GM18508 (cell line): ENCODE data around the gene INS.

Experiments
- ATAC-seq: cut with Tn5 transposase; IDR thresholded peaks from one replicate; pipeline ENCODE4 v1.9.1; 2021; ENCODE audit warnings: moderate number of reproducible peaks; ENCODE audit not compliant: insufficient read depth, unreplicated experiment

Gene INS

DNA sequence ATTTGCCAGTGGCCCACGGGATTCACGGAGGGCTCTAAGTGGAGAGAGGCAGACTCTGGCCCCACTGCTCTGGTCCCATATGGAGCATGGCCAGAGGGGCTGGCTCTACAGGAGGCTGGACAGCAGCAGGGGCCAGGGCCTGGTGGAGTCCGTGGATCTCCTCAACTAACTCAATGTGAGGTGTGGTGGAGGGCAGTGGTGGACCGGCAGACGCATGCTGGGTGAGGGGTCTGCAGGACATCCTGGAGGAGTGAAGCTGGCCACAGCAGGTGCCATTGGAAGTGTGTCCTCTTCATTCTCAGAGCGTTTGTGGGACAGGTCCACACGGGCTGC, 37.4 kb downstream of the INS start:
- no peak for ATAC-seq

- no peak for ATAC-seq
Observed at GRCh38 chr11:2122907-2123627, 37.9 kb downstream of the INS start.

DNA sequence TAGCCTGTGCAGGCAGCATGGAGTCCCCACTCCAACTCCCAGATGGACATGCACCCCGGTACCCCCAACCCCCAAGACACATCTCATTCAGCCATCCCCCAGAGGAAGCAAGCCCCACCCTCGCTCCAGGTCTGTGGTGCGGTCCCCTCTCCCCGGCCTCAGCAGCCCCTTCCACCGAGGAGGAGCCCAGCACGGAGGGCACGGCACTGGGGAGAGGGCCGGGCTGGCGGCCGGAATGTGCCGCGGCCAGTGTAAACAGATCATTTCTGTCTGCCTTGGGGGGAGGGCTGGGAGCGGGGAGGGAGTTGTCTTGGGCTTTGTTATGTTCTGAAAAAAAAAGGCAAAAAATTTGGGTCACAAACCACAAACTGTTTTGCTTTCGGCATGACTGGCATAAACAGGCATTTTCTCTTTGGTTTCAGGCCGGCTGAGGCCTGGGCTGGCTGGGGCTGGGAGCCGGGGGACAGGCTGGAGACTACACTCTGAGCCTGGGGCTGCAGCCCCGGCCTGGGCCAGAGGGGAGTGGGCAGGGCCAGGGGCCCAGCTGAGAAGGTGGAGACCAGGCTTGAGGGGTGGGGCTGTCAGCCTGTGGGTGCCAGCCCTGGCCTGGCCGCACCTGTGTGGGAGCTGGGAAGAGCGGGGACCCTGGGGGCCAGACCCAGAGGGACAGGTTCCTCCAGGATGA, 38.6 kb downstream of the INS start:
- no peak for ATAC-seq

DNA sequence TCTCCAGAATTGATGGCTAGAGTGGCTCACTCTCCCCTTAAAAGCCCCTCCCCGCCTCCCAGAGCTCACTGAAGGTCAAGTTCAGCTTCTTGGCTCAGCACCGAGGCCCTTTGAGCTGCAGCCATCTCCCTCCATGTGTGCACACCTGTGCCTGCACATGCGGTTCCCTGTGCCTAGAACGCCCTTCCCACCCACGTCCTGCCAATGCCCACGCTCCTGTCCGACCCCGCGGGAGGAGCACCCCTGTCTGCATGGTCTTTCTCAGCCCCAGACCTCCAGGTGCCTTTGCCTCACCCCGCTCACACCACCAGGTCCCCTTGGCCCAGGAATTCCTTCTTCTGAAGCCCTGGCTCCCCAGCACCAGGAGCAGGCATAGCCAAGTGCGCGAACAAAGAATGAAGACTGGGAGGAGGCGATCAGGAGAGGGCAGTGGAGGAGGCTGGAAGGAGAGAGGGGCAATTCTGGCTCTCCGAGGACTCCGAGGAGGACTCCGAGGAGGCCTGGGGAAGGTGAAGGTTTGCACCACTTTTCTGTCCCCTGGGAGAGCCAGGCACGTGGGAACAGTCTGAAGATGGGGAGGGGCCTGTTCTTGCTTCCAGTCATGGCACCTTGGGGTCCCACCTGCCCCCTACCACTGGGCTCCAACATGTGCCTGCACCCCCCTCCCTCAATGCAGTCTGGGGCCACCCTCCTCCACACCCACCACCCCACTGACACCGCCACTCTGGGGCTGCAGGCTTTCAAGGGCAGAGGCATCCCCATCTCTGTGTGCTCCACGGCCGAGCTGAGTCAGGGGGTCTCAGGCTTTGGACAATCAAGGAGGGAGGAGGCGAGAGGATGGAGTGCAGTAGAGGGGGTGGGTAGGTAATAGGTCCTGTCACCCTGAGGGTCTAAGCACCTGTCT, 39.5 kb downstream of the INS start:
- no peak for ATAC-seq

GRCh38 chr11:2120359-2121100, 40.5 kb downstream of the INS start:
- ATAC-seq = no peak

- ATAC-seq = no peak
Observed at GRCh38 chr11:2118677-2119076, 42.3 kb downstream of the INS start.

DNA sequence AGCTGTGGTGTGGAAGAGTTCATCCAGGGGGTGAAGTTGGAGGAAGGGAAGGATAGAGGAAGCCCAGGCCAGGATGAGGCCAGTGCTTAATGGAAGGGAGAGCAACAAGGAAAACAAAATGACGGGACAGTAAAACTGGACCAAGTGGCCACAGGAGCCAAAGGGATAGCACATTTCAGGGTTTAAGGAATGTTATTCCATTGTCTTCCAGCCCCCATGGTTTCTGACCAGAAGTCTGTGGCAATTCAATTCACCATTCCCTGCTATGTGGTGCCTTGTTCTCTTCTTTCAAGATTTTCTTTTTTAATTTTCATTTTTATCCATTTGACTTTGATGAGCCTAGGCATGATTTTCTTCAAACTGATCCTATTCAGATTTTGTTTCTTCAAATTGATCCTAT, 44.3 kb downstream of the INS start:
- ATAC-seq = no peak

GRCh38 chr11:2115308-2115707, 45.7 kb downstream of the INS start:
- ATAC-seq = no peak

- ATAC-seq = no peak
Observed at GRCh38 chr11:2114430-2115241, 46.4 kb downstream of the INS start.

DNA sequence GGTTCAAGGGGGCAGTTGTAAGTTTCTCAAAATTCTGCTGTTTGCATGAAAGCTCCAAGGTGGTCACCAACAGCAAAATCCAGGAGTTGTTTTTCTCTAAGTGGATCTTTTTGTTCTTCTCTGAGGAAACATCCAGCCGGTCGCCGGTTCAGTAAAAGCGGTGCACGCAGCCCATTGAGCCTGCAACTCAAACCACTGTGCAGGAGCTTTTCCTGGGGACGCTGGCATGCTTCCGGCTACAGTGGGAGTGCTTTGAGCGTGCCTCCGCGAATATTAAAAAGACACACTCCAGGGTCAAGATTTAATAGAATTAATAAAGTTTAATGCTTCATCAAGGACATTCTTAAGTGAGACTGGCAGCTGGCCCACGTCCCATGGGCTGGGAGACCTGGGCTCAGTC, 47.2 kb downstream of the INS start:
- ATAC-seq = no peak

DNA sequence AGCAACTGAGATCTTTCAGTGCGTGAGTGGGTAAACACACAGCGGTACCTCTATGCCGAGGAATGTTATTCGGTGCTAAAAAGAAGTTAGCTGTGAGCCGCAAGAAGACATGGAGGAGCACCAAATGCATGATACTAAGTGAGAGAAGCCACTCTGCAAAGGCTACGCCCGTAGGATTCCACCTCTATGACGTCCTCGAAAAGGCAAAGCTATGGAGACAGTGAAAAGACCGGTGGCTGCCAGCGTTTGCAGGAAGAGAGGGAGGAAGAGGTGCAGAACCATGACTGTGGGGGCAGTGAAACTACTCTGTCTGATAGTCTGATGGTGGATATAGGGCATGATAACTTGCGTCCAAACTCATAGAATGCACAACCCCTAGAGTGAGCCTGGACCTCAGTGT, 50.5 kb downstream of the INS start:
- no peak for ATAC-seq
